Osteoblast (primary cell): ENCODE measurements around the gene TTL. TPM values are rescaled to one million over a fixed set of nuclear protein-coding genes. Genes with fewer than 3 reads are reported as not detected.

Experiments used
- DNase-seq: peaks from one replicate; pipeline ENCODE4 v3.0.0; 2011; ENCODE audit warnings: low spot score, mixed read lengths; ENCODE audit not compliant: insufficient read length; ENCODE audit errors: missing footprints
- H2AFZ ChIP-seq: 2 replicates; pipeline ENCODE4 v1.6.0; 2011; ENCODE audit warnings: mild to moderate bottlenecking, low read length
- H3K27ac ChIP-seq: 2 replicates; pipeline ENCODE4 v1.5.1; 2011; ENCODE audit warnings: mild to moderate bottlenecking, low read depth, low read length, moderate library complexity
- H3K27me3 ChIP-seq: 2 replicates; pipeline ENCODE4 v1.6.0; 2012; ENCODE audit warnings: mild to moderate bottlenecking, control low read depth, inconsistent platforms, low read length, moderate library complexity; ENCODE audit not compliant: insufficient read depth
- H3K36me3 ChIP-seq: 2 replicates; pipeline ENCODE4 v1.5.1; 2011; ENCODE audit warnings: mild to moderate bottlenecking, low read length, control low read depth, moderate library complexity; ENCODE audit not compliant: insufficient read depth
- H3K4me1 ChIP-seq: 2 replicates; pipeline ENCODE4 v1.5.1; 2011; ENCODE audit warnings: mild to moderate bottlenecking, low read length, control low read depth, moderate library complexity; ENCODE audit not compliant: insufficient read depth
- H3K4me2 ChIP-seq: 2 replicates; pipeline ENCODE4 v1.6.0; 2011; ENCODE audit warnings: mild to moderate bottlenecking, low read length; ENCODE audit not compliant: insufficient read depth
- H3K4me3 ChIP-seq: fragments of 200-600 bp; sonication (generic); 3 replicates; pipeline ENCODE4 v1.5.1; 2012; ENCODE audit warnings: mild to moderate bottlenecking, low read length, inconsistent platforms; ENCODE audit not compliant: insufficient read depth
- H3K79me2 ChIP-seq: 2 replicates; pipeline ENCODE4 v1.6.0; 2012; ENCODE audit warnings: mild to moderate bottlenecking, low read length, control low read depth, inconsistent platforms; ENCODE audit not compliant: insufficient read depth
- H3K9me3 ChIP-seq: 2 replicates; pipeline ENCODE4 v1.5.1; 2011; ENCODE audit warnings: low read depth, low read length, control low read depth
- H4K20me1 ChIP-seq: 2 replicates; pipeline ENCODE4 v1.6.0; 2012; ENCODE audit warnings: mild to moderate bottlenecking, low read length, control low read depth; ENCODE audit not compliant: insufficient read depth
- small RNA-seq: library from RNA; depleted of rRNA; stranded (forward); fragments of <200 nt; gene quantifications from one replicate; pipeline ENCODE3, GENCODE V24; 2012
- total RNA-seq: library from RNA; depleted of rRNA; stranded (reverse); fragments of >200 nt; gene quantifications from 2 replicates; pipeline ENCODE4 v1.2.3, GENCODE V29; 2012
- TF ChIP-seq, protein P1 (sequence below): IDR thresholded peaks from 2 replicates; pipeline ENCODE4 v1.5.1; 2011; ENCODE audit warnings: mild to moderate bottlenecking, low read depth, low read length, moderate library complexity; ENCODE audit errors: extremely low read depth

The TTL gene
- total RNA-seq, 1 donor: 59.0 TPM

DNA sequence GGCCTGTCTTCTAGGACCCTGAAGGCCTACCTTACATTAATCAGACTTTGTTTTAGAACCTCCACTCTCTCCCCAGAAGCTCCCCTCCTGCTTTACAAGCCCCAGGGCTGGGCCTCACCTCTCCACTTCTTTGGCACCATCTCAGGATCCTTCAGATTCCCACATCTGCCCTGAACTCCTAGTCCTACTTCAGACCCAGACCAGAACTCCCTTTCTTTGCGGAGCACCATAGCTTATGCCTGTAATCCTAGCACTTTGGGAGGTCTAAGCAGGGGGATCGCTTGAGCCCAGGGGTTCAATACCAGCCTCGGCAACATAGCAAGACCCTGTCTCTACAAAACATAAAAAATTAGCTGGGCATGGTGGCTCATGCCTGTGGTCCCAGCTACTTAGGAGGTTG is 103.4 kb downstream of the TTL start:
- Histone ChIP-seq H2AFZ (no peak overlapping the region), H3K4me2 (peak overlapping the region; percentile 92), H3K4me3 (peak overlapping the region; percentile 94), H4K20me1 (no peaks in the 10 kb centered on the region), H3K27ac (peak overlapping the region; percentile 99), H3K9me3 (no peaks in the 10 kb centered on the region), H3K27me3 (no peaks in the 10 kb centered on the region), H3K79me2 (peaks cover 9% of the 10 kb centered on the region), H3K36me3 (peaks cover 7% of the 10 kb centered on the region), H3K4me1 (peaks cover 25% of the 10 kb centered on the region)
- no peak for DNase-seq
- TF ChIP-seq, protein P1, sequence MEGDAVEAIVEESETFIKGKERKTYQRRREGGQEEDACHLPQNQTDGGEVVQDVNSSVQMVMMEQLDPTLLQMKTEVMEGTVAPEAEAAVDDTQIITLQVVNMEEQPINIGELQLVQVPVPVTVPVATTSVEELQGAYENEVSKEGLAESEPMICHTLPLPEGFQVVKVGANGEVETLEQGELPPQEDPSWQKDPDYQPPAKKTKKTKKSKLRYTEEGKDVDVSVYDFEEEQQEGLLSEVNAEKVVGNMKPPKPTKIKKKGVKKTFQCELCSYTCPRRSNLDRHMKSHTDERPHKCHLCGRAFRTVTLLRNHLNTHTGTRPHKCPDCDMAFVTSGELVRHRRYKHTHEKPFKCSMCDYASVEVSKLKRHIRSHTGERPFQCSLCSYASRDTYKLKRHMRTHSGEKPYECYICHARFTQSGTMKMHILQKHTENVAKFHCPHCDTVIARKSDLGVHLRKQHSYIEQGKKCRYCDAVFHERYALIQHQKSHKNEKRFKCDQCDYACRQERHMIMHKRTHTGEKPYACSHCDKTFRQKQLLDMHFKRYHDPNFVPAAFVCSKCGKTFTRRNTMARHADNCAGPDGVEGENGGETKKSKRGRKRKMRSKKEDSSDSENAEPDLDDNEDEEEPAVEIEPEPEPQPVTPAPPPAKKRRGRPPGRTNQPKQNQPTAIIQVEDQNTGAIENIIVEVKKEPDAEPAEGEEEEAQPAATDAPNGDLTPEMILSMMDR: no peak

- peaks cover 9% of the 10 kb centered on the region for H3K79me2 ChIP-seq
- no peaks in the 10 kb centered on the region for H3K27me3 ChIP-seq
- H3K4me3 ChIP-seq: no peak overlapping the region
- TF ChIP-seq, protein P1: no peak
- no peak overlapping the region for H3K27ac ChIP-seq
- no peak overlapping the region for H2AFZ ChIP-seq
- no peak for DNase-seq
- no peaks in the 10 kb centered on the region for H4K20me1 ChIP-seq
- no peaks in the 10 kb centered on the region for H3K9me3 ChIP-seq
- H3K36me3 ChIP-seq: peaks cover 10% of the 10 kb centered on the region
- no peak overlapping the region for H3K4me2 ChIP-seq
- H3K4me1 ChIP-seq: peaks cover 25% of the 10 kb centered on the region
Measured at GRCh38 chr2:112585873-112586464, 104.0 kb downstream of the TTL start.

DNA sequence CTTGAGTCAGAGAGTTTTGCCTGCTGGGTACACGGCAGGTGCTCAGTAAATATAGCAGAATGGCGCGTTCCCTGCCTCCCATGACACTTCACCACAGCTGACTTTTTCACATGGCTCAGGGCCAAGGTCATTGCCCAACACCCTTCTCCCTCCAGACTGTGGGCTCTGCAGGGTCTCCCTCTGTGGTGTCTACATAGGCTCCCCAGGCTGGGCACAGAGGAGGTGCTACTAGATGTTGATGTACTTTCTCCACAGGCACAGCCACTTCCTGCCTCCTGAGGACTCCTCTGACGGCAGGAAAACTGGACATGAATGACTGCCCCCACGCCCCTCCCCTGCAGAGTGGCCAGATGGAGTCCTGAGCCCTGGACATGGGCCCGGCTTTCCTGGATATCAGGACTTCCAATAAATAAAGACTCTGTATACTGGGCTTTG is 106.7 kb downstream of the TTL start:
- peaks cover 11% of the 10 kb centered on the region for H3K36me3 ChIP-seq
- no peaks in the 10 kb centered on the region for H4K20me1 ChIP-seq
- no peak for DNase-seq
- peaks cover 12% of the 10 kb centered on the region for H3K4me1 ChIP-seq
- no peaks in the 10 kb centered on the region for H3K9me3 ChIP-seq
- no peaks in the 10 kb centered on the region for H3K27me3 ChIP-seq
- TF ChIP-seq, protein P1: no peak
- peaks cover 9% of the 10 kb centered on the region for H3K79me2 ChIP-seq
- no peak overlapping the region for H3K27ac ChIP-seq
- H3K4me3 ChIP-seq: no peak overlapping the region
- H2AFZ ChIP-seq: no peak overlapping the region
- H3K4me2 ChIP-seq: no peak overlapping the region

Small RNA genes lying within 50 kb of the gene (small RNA-seq; reads per million reads assigned to genes)
- not detected for gene RF00019

Other genes with a start within 250 kb of the TTL start
- 7.6 and 8.0 TPM in 2 replicates for gene ZC3H8, start 227.1 kb upstream of the TTL start, total RNA-seq
- 4.3 and 7.1 TPM in 2 replicates for gene ZC3H6, start 206.6 kb upstream of the TTL start, total RNA-seq
- 21.5 and 25.0 TPM in 2 replicates for gene RGPD8, start 48.5 kb upstream of the TTL start, total RNA-seq
- gene POLR1B, start 60.3 kb downstream of the TTL start, total RNA-seq: 10.5 and 10.9 TPM in 2 replicates
- gene CHCHD5, start 102.5 kb downstream of the TTL start, total RNA-seq: 7.7 and 10.1 TPM in 2 replicates
- gene SLC20A1, start 163.8 kb downstream of the TTL start, total RNA-seq: 96.3 and 131 TPM in 2 replicates
- gene NT5DC4, start 238.9 kb downstream of the TTL start, total RNA-seq: not detected in 2 replicates